ENCODE measurements around the gene BCL7B. TPM values are rescaled to one million over a fixed set of nuclear protein-coding genes. Genes with fewer than 3 reads are reported as not detected.
A peak's percentile ranks its signal among the peaks of the same experiment; 100 is the strongest.
"Not testable (repeated sequence)": the region's sequence is repeated elsewhere in the genome, so short reads cannot be mapped to it uniquely, and the experiment has no call there.

BCL7B gene
- total RNA-seq, 1 experiment from 2014 or later, result 50.4 TPM

GRCh38 chr7:73557108-73557396, 438 bp downstream of the BCL7B start (continued):
- no peak for TF ChIP-seq JUND (IDR thresholded peaks at IDR 0.05)

DNA sequence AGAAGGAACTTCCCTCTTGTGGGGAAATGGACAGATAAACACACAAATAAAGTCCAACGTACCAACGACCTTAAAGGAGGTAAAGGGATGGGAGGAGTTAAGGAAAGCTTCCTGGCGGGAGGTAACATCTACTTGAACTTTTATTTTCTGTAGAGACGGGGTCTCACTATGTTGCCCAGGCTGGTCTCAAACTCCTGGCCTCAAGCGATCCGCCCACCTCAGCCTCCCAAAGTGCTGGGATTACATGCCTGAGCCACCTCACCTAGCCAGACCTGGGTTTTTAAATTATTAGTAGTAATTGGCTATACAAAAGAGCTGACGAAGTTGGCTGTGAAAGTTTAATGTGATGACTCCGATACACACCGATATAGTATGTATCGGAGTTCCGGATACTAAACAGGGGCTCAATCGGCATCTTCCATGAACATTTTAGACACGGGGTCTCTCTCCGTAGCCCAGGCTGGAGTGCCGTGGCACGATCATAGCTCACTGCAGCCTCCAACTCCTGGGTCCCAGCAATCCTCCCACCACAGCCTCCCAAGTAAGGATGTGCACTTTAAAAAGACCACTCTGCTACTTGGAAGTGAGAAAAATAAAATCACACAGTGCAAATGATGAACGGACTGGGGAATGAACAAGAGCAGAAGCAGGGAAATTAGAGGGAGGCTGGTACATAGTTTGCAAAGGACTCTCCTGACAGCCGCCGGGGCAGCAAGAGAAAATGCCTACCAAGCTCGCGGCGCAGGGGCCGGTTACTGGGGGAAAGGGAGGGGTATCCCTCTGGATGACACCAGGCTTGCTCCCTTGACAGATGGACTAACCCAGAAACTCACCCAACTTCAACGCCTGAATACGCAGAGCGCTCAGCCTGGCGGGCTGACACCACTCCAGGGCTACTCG, 1.0 kb downstream of the BCL7B start:
- Histone ChIP-seq H3K27ac (ENCODE audit: low read depth, low read length) (peak overlapping the region; percentile 99), H3K36me3 (ENCODE audit: control insufficient read depth in 1 of 2, insufficient read depth in 2 of 2, low read length in 2 of 2) (peaks cover 2 to 6% of the 10 kb centered on the region in 2 experiments; a peak in 3 of 4 replicates)
- TSS peak; percentile 65 for BruUV-seq (replicated peaks)

DNA sequence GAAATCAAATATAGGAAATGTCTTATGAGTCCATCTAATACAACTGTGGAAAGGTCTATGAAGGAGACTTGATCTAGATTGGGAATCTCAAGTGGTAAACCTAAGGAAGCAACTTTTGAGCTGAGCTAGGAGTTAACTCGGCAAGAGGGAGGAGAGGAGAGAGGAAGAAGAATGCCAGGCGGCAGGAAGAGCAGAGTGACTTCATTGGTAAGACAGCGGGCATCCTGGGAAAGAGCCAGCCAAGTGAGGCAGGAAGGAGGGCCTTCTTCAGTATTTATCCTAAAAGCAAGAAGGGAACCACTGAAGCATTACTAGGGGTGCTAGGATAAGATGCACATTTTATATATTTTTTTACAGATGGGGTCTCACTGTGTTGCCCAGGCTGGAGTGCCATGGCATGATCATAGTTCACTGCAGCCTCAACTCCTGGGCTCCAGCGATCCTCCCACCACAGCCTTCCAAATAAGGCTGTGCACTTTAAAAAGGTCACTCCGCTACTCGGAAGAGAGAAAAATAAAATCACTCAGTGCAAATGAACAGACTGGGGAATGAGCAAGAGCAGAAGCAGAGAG, 2.0 kb downstream of the BCL7B start:
- CTCF ChIA-PET, result no interaction called here
- Histone ChIP-seq H3K4me3 (replicated peaks in 1 of 2; ENCODE audit: low read depth in 1 of 2, low read length in 2 of 2) (peak overlapping the region; percentile 94 to 99), H3K9me3 (ENCODE audit: control insufficient read depth in 1 of 2, insufficient read depth in 1 of 2, low read depth in 1 of 2, low read length in 2 of 2) (no peaks in the 10 kb centered on the region), H3K4me1 (ENCODE audit: control insufficient read depth in 1 of 2, insufficient read depth in 2 of 2, low read length in 2 of 2) (peaks cover 16 to 33% of the 10 kb centered on the region in 2 experiments), H3K27ac (ENCODE audit: low read depth, low read length) (no peak overlapping the region), H3K9ac (ENCODE audit: low read length) (peak overlapping the region; percentile 89), H3K4me2 (ENCODE audit: low read length) (peak overlapping the region; percentile 90), H3K9me2 (ENCODE audit: insufficient read depth) (no peaks in the 10 kb centered on the region), H3K79me2 (ENCODE audit: insufficient read depth, low read length) (peaks cover 61% of the 10 kb centered on the region), H4K20me1 (ENCODE audit: insufficient read depth) (no peaks in the 10 kb centered on the region), H3K27me3 (ENCODE audit: insufficient read depth, low read length) (no peaks in the 10 kb centered on the region), H3K36me3 (ENCODE audit: control insufficient read depth in 1 of 2, insufficient read depth in 2 of 2, low read length in 2 of 2) (peaks cover 6 to 9% of the 10 kb centered on the region in 2 experiments; a peak in 3 of 4 replicates), H2AFZ (ENCODE audit: low read depth, low read length, poor library complexity, severe bottlenecking) (no peak overlapping the region)
- DNase-seq (ENCODE audit: low read depth, low spot score) (no peak), ATAC-seq (no peak)
- intact Hi-C loops (cut with micrococcal nuclease), result no loop called here
- TF ChIP-seq FOSL1 (IDR thresholded peaks at IDR 0.05; ENCODE audit: low read depth) (no peak), EGR1 (IDR thresholded peaks at IDR 0.05; ENCODE audit: low read depth) (no peak), CEBPB (IDR thresholded peaks at IDR 0.05; ENCODE audit: low read depth) (no peak), POLR2AphosphoS5 (IDR thresholded peaks at IDR 0.05; ENCODE audit: low read depth, low read length) (no peak), JUND (IDR thresholded peaks at IDR 0.05) (no peak), EZH2 (IDR thresholded peaks at IDR 0.05) (no peak), YY1 (IDR thresholded peaks at IDR 0.05; ENCODE audit: extremely low read depth, insufficient replicate concordance, low read depth, low read length) (no peak), ZFX (IDR thresholded peaks at IDR 0.05) (no peak)
- TF ChIP-seq, protein P1, sequence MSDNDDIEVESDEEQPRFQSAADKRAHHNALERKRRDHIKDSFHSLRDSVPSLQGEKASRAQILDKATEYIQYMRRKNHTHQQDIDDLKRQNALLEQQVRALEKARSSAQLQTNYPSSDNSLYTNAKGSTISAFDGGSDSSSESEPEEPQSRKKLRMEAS (IDR thresholded peaks at IDR 0.05), result no peak
- POLR2A ChIA-PET, result no interaction called here
- RAD21 ChIA-PET (ENCODE audit: low non-redundant PET in 1 of 2, low total read pairs in 2 of 2, uncharacterized antibody in 2 of 2, unreplicated experiment in 2 of 2), result interaction anchor here in 1 of 2 experiments (0.6 kb wide), 1 partner anchor 170 kb away, joined by 3 read pairs; no protein-coding TSS in a partner anchor
- no TSS peak for BruUV-seq (replicated peaks)

More for the DNA sequence above, 1.0 kb downstream of the BCL7B start:
- TF ChIP-seq EZH2 (IDR thresholded peaks at IDR 0.05), result no peak
- DNase-seq (ENCODE audit: low read depth, low spot score) (no peak), ATAC-seq (no peak)
- H3K9me3 ChIP-seq (ENCODE audit: control insufficient read depth in 1 of 2, insufficient read depth in 1 of 2, low read depth in 1 of 2, low read length in 2 of 2), result no peaks in the 10 kb centered on the region
- H3K4me2 ChIP-seq (ENCODE audit: low read length), result peak overlapping the region; percentile 90
- H4K20me1 ChIP-seq (ENCODE audit: insufficient read depth), result no peaks in the 10 kb centered on the region
- ChIA-PET RAD21 (ENCODE audit: low non-redundant PET in 1 of 2, low total read pairs in 2 of 2, uncharacterized antibody in 2 of 2, unreplicated experiment in 2 of 2) (no interaction called here), CTCF (no interaction called here), POLR2A (interaction anchor here (0.8 to 1.1 kb wide), 3 partner anchors 9 to 34 kb away, joined by 3 to 5 read pairs (median 3); partner anchors contain the start of gene BAZ1B)
- H3K9ac ChIP-seq (ENCODE audit: low read length), result peak overlapping the region; percentile 89
- no peak overlapping the region for H2AFZ ChIP-seq (ENCODE audit: low read depth, low read length, poor library complexity, severe bottlenecking)
- no peaks in the 10 kb centered on the region for H3K27me3 ChIP-seq (ENCODE audit: insufficient read depth, low read length)
- intact Hi-C loops (cut with micrococcal nuclease), result loop anchor here (1.0 kb wide), 1 partner anchor 34 kb away; the partner anchor contains the start of gene BAZ1B
- no peaks in the 10 kb centered on the region for H3K9me2 ChIP-seq (ENCODE audit: insufficient read depth)
- H3K4me1 ChIP-seq (ENCODE audit: control insufficient read depth in 1 of 2, insufficient read depth in 2 of 2, low read length in 2 of 2), result peaks cover 16 to 35% of the 10 kb centered on the region in 2 experiments
- H3K79me2 ChIP-seq (ENCODE audit: insufficient read depth, low read length), result peaks cover 53% of the 10 kb centered on the region
- peak overlapping the region; percentile 94 to 99 for H3K4me3 ChIP-seq (replicated peaks in 1 of 2; ENCODE audit: low read depth in 1 of 2, low read length in 2 of 2)

- H3K9me2 ChIP-seq (ENCODE audit: insufficient read depth); H4K20me1 ChIP-seq (ENCODE audit: insufficient read depth); H2AFZ ChIP-seq (ENCODE audit: low read depth, low read length, poor library complexity, severe bottlenecking); H3K9me3 ChIP-seq (ENCODE audit: control insufficient read depth in 1 of 2, insufficient read depth in 1 of 2, low read depth in 1 of 2, low read length in 2 of 2); intact Hi-C loops (cut with micrococcal nuclease); BruUV-seq (replicated peaks); CTCF ChIA-PET; H3K27ac ChIP-seq (ENCODE audit: low read depth, low read length); ATAC-seq; RAD21 ChIA-PET (ENCODE audit: low non-redundant PET in 1 of 2, low total read pairs in 2 of 2, uncharacterized antibody in 2 of 2, unreplicated experiment in 2 of 2); DNase-seq (ENCODE audit: low read depth, low spot score); H3K4me2 ChIP-seq (ENCODE audit: low read length); H3K9ac ChIP-seq (ENCODE audit: low read length); H3K4me3 ChIP-seq (replicated peaks in 1 of 2; ENCODE audit: low read depth in 1 of 2, low read length in 2 of 2); H3K27me3 ChIP-seq (ENCODE audit: insufficient read depth, low read length); H3K4me1 ChIP-seq (ENCODE audit: control insufficient read depth in 1 of 2, insufficient read depth in 2 of 2, low read length in 2 of 2): not testable (repeated sequence)
- H3K36me3 ChIP-seq (ENCODE audit: control insufficient read depth in 1 of 2, insufficient read depth in 2 of 2, low read length in 2 of 2), result peaks cover 15 to 22% of the 10 kb centered on the region in 2 experiments
- peaks cover 90% of the 10 kb centered on the region for H3K79me2 ChIP-seq (ENCODE audit: insufficient read depth, low read length)
- POLR2A ChIA-PET, result interaction anchor here (1.4 kb wide), 1 partner anchor 10 kb away, joined by 3 read pairs; no protein-coding TSS in a partner anchor
Measured at GRCh38 chr7:73550093-73550492, 7.4 kb downstream of the BCL7B start.
